SK-N-MC (cell line): Measurements from ENCODE around the gene LRRTM4.
"Not testable (repeated sequence)": the region's sequence is repeated elsewhere in the genome, so short reads cannot be mapped to it uniquely, and the experiment has no call there.

ENCODE experiments used
- DNase-seq: peaks from one replicate; pipeline ENCODE4 v3.0.0-alpha.2; 2011; ENCODE audit warnings: low read depth, low spot score
- H3K27ac ChIP-seq: fragments of 200-600 bp; sonication (generic); 2 replicates; pipeline ENCODE4 v1.5.1; 2016; ENCODE audit warnings: mixed run types
- H3K36me3 ChIP-seq: fragments of 200-600 bp; sonication (generic); 2 replicates; pipeline ENCODE4 v1.6.1; 2017; ENCODE audit warnings: antibody characterized with exemption, low read length, mixed read lengths; ENCODE audit not compliant: insufficient read depth
- H3K4me3 ChIP-seq: fragments of 200-600 bp; sonication (generic); 2 replicates; pipeline ENCODE4 v1.5.1; 2016
- H3K9ac ChIP-seq: fragments of 200-600 bp; sonication (generic); 2 replicates; pipeline ENCODE4 v1.8.0; 2017; ENCODE audit warnings: mixed run types, mixed read lengths; ENCODE audit not compliant: insufficient read length
- H3K9me3 ChIP-seq: fragments of 200-600 bp; sonication (generic); 2 replicates; pipeline ENCODE4 v1.6.1; 2017; ENCODE audit warnings: low read depth, mild to moderate bottlenecking, antibody characterized with exemption, low read length, moderate library complexity, mixed read lengths
- EZH2 ChIP-seq: fragments of 200-600 bp; sonication (generic); IDR thresholded peaks from one replicate; pipeline ENCODE4 v1.6.1; 2017; ENCODE audit warnings: antibody characterized with exemption
- FOXP2 ChIP-seq: optimal IDR thresholded peaks from 2 replicates; pipeline ENCODE3; 2011; ENCODE audit warnings: mild to moderate bottlenecking, moderate library complexity; ENCODE audit not compliant: insufficient read depth; ENCODE audit errors: extremely low read length, control extremely low read depth
- POLR2AphosphoS5 ChIP-seq: IDR thresholded peaks from 2 replicates; pipeline ENCODE4 v1.6.1; 2012; ENCODE audit warnings: mild to moderate bottlenecking, low read depth, low read length, borderline replicate concordance

LRRTM4 gene

DNA sequence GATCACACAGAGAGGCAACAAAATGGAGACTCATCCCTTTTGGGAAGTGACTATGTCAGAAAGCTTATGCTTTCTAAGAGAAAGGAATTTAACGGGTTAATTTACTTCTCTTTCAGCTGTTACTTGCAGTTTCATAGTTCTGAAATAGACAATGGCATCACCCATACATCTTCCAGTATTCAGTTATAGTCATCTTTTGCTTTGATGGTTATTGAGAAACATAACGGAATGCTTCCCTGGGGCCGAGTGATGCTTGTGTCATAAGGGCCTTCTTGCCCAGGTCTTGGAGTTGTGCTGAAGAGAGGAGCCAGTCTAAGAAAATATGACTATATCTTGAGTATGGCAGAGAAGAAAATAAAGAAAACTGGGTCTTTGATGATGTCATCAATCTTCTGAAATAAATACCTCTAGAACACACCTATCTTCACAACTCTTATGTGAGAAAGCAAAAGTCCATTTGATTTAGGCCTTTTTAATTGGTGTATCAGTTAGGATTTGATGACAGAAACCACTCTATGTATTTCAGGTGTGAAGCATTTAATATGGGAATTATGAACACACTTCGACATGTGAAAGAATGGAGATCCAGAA is 328.2 kb downstream of the LRRTM4 start:
- DNase-seq = no peak
- TF ChIP-seq FOXP2 (no peak), POLR2AphosphoS5 (no peak), EZH2 (no peak)
- H3K9me3 ChIP-seq = no peaks in the 10 kb centered on the region
- H3K27ac ChIP-seq = no peak overlapping the region
- no peak overlapping the region for H3K9ac ChIP-seq
- H3K36me3 ChIP-seq = no peaks in the 10 kb centered on the region
- H3K4me3 ChIP-seq = no peak overlapping the region

DNA sequence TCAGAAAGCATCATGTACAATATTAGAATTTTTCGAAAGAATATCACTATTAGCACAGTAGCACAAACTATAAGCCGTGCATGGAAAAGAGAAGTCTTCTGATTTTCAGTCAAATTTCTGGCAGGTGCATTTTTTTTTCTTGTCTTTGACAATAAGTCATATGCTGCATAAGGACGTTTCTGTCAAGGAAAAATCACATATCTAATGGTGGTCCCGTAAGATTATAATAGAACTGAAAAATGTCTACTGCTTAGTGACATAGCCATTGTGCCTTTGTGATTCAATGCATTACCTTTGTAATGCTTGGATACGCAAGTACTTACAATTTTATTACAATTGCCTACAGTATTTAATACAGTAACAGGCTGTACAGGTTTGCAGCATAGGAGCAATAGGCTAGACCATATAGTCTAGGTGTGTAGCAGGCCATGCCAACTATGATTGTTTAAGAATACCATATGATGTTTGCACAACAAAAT is 329.3 kb downstream of the LRRTM4 start:
- no peak for DNase-seq
- Histone ChIP-seq H3K27ac (no peak overlapping the region), H3K36me3 (no peaks in the 10 kb centered on the region), H3K9ac (no peak overlapping the region), H3K4me3 (no peak overlapping the region), H3K9me3 (no peaks in the 10 kb centered on the region)
- no peak for TF ChIP-seq POLR2AphosphoS5
- TF ChIP-seq EZH2 = no peak
- TF ChIP-seq FOXP2 = no peak

DNA sequence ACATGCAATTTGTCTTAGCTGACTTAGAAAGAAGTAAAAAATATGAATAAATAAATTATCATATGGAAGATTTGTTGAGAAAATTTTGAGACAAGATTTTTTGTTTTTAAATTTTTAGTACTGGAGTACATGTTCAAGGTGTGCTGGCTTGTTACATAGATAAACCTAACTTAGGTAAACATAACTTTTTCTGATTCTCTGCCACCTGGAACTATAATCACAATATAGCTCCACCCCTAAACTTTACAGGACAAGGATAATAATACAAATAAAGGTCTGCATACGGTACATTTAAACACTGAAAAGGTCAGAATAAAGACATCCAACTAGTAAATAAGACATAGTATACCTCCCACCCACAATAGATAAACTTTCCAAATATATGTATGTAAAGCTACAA is 330.5 kb downstream of the LRRTM4 start:
- Histone ChIP-seq H3K9me3 (no peaks in the 10 kb centered on the region), H3K9ac (no peak overlapping the region), H3K4me3 (no peak overlapping the region), H3K36me3 (no peaks in the 10 kb centered on the region), H3K27ac (no peak overlapping the region)
- no peak for DNase-seq
- no peak for TF ChIP-seq POLR2AphosphoS5
- TF ChIP-seq FOXP2 = no peak
- TF ChIP-seq EZH2 = no peak

DNA sequence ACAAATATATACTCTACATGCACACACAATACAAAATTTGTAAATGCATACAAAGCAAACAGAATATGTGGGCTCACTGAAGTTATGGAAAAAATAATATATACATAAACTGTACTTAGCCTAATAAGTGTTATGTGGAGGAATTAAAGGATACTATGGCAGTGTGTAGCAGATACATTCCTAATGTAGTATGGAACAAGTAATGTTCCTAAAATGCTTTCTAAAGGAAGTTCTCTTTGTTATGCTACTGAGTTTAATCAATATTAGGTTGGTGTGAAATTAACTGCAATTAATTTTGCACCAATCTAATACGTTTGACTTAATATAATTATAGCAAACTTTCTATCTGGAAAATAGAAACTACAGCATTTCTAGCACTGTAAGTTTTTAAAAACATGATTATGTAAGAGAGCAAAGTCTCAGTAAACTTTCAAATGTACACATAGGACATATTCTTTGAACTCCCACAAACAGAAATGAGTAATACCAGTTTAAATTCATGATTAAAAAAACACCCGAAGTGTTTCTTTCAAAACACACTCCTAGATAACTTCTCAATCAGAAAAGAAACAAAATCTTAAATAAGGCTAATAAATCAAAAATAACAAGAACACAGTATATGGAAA is 331.3 kb downstream of the LRRTM4 start:
- no peaks in the 10 kb centered on the region for H3K9me3 ChIP-seq
- no peak for DNase-seq
- no peak overlapping the region for H3K9ac ChIP-seq
- no peak overlapping the region for H3K27ac ChIP-seq
- H3K4me3 ChIP-seq = no peak overlapping the region
- no peaks in the 10 kb centered on the region for H3K36me3 ChIP-seq
- no peak for TF ChIP-seq POLR2AphosphoS5
- TF ChIP-seq EZH2 = no peak
- no peak for TF ChIP-seq FOXP2

DNA sequence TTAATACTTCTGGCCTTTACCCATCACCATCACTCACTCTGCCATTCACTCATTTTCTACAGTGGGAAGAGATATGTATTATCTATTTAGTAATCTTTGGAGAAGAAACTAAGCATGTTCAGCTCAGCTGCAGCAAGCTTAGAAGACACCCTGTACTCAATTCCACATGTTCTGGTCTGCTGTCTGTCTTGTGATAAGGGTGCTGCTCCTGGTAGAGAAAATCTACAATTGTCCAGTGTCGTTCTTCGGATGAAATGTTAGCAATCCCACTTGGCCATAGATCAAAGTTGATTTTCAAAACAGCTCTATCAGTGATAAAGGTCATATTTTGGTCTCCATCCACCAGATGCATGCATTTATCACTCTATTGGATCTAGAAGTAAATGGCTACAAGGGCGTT is 337.1 kb downstream of the LRRTM4 start:
- no peak overlapping the region for H3K9ac ChIP-seq
- no peak overlapping the region for H3K4me3 ChIP-seq
- H3K9me3 ChIP-seq = no peaks in the 10 kb centered on the region
- no peaks in the 10 kb centered on the region for H3K36me3 ChIP-seq
- no peak overlapping the region for H3K27ac ChIP-seq
- TF ChIP-seq EZH2 (no peak), FOXP2 (no peak), POLR2AphosphoS5 (no peak)
- DNase-seq = no peak

DNA sequence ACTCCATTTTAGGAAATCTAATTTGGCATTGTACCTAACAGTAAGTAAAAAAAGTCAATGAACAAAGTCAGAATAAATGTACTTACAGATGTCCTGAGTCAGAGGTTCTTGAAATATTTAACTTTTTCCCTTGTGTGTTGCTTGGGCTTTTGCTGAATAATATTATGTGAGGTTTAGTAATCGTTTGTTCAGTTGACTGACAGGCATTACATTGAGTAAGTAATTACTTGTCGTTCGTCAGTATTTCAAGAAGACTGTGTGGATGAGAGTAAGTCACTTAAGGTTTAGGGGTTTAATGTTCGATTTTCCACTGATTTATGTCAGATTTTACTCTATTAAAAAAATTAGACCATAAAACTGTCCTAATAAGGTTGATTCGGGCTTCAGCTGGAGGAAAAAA is 342.9 kb downstream of the LRRTM4 start:
- no peaks in the 10 kb centered on the region for H3K9me3 ChIP-seq
- TF ChIP-seq POLR2AphosphoS5 (no peak), FOXP2 (no peak), EZH2 (no peak)
- no peak overlapping the region for H3K4me3 ChIP-seq
- H3K27ac ChIP-seq = no peak overlapping the region
- H3K36me3 ChIP-seq = no peaks in the 10 kb centered on the region
- H3K9ac ChIP-seq = no peak overlapping the region
- DNase-seq = no peak

DNA sequence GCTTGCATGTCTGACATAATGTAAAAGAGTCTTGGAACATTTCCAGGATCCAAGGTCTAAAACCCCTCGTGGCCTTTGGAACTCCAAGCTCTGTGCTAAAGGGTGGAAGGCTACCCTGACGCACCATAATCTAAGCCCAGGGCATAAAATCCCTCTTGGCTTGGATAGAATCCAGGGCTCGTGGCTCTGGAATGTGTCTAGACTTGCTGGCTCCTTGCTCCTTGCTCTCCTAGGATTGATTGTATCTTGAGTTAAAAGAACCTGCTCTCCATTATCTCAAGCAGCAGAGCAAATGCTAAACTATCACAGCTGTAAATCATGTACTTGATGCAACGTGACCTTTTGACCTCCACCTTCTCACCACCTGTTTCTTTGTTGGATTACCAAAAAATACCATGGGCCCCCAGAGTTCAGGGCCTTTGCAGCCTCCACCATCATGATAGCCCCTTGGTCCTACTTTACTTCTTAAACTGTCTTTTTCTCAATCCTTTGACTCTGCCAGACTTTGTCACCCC is 346.9 kb downstream of the LRRTM4 start:
- not testable (repeated sequence) for H3K36me3 ChIP-seq, DNase-seq, H3K4me3 ChIP-seq, H3K27ac ChIP-seq, H3K9me3 ChIP-seq, H3K9ac ChIP-seq

DNA sequence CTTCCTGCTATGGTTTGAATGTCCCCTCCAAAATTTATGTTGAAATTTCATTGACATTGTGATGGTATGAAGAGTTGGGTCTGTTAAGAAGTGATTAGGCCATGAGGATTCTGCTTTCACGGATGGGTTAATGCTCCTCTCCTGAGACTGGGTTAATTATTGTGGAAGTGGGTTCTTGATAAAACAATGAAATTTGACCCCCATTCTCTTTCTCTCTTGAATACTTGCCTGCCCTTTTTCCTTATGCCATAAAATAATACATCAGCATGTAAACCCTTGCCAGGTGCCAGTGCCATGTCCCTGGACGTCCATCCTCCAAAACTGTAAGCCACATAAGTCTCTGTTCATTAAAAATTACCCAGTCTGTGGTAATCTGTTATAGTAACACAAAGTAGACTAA is 352.8 kb downstream of the LRRTM4 start:
- H3K36me3 ChIP-seq = no peaks in the 10 kb centered on the region
- no peaks in the 10 kb centered on the region for H3K9me3 ChIP-seq
- no peak overlapping the region for H3K27ac ChIP-seq
- H3K4me3 ChIP-seq = no peak overlapping the region
- DNase-seq = no peak
- TF ChIP-seq EZH2 (no peak), FOXP2 (no peak), POLR2AphosphoS5 (no peak)
- no peak overlapping the region for H3K9ac ChIP-seq

DNA sequence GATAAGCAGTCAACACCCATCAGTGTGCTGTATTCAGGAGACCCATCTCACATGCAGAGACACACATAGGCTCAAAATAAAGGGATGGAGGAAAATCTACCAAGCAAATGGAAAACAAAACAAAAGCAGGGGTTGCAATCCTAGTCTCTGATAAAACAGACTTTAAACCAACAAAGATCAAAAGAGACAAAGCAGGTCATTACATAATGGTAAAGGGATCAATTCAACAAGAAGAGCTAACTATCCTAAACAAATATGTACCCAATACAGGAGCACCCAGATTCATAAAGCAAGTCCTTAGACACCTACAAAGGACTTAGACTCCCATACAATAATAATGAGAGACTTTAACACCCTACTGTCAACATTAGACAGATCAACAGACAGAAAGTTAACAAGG is 358.2 kb downstream of the LRRTM4 start:
- DNase-seq = not testable (repeated sequence)

More for the DNA sequence above, 358.2 kb downstream of the LRRTM4 start:
- H3K9me3 ChIP-seq, H3K27ac ChIP-seq, H3K36me3 ChIP-seq, H3K4me3 ChIP-seq, H3K9ac ChIP-seq: not testable (repeated sequence)
